Mesenchymal stem cell (in vitro differentiated cells and primary cell): ENCODE measurements around the gene LINGO3.

Experiments used
- DNase-seq: peaks from one replicate; pipeline ENCODE4 v3.0.0-alpha.2; 2013
- H2AFZ ChIP-seq: one replicate; pipeline ENCODE4 v1.6.1; 2013; ENCODE audit warnings: low read depth, mild to moderate bottlenecking, control low read depth, inconsistent platforms, low read length, moderate library complexity
- H2AK5ac ChIP-seq: 2 replicates; pipeline ENCODE4 v1.6.1; 2013; ENCODE audit warnings: low read length, moderate library complexity, mild to moderate bottlenecking, inconsistent platforms; ENCODE audit not compliant: severe bottlenecking
- H2BK120ac ChIP-seq: one replicate; pipeline ENCODE4 v1.6.1; 2013; ENCODE audit warnings: low read depth, mild to moderate bottlenecking, inconsistent platforms, low read length, moderate library complexity
- H2BK12ac ChIP-seq, 2 experiments: one replicate each; pipeline ENCODE4 v1.6.1; 2013; ENCODE audit warnings: inconsistent platforms in 2 of 2, low read length in 2 of 2, mild to moderate bottlenecking in 2 of 2, moderate library complexity in 2 of 2, control low read depth in 1 of 2
- H2BK15ac ChIP-seq: one replicate; pipeline ENCODE4 v1.6.1; 2013; ENCODE audit warnings: mild to moderate bottlenecking, low read depth, inconsistent platforms; ENCODE audit not compliant: poor library complexity, severe bottlenecking
- H2BK5ac ChIP-seq: 2 replicates; pipeline ENCODE4 v1.6.1; 2013; ENCODE audit warnings: low read depth, mild to moderate bottlenecking, low read length, control low read depth, inconsistent platforms; ENCODE audit not compliant: poor library complexity, severe bottlenecking
- H3K14ac ChIP-seq, 2 experiments: one replicate each; pipeline ENCODE4 v1.6.1; 2013; ENCODE audit warnings: inconsistent platforms in 2 of 2, low read length in 2 of 2, control low read depth in 1 of 2, mild to moderate bottlenecking in 1 of 2, moderate library complexity in 1 of 2
- H3K18ac ChIP-seq, 2 experiments: one replicate each; pipeline ENCODE4 v1.6.1; 2013; ENCODE audit warnings: inconsistent platforms in 2 of 2, low read length in 2 of 2, control low read depth in 1 of 2, low read depth in 1 of 2, mild to moderate bottlenecking in 1 of 2
- H3K23ac ChIP-seq, 2 experiments: one replicate each; pipeline ENCODE4 v1.6.1; 2013; ENCODE audit warnings: inconsistent platforms in 2 of 2, low read length in 2 of 2, mild to moderate bottlenecking in 2 of 2, moderate library complexity in 2 of 2, control low read depth in 1 of 2
- H3K27ac ChIP-seq: 2 replicates; pipeline ENCODE4 v1.5.1; 2013; ENCODE audit warnings: mild to moderate bottlenecking, moderate library complexity, low read length, control low read depth, inconsistent platforms; ENCODE audit not compliant: poor library complexity, severe bottlenecking
- H3K27me3 ChIP-seq, 2 experiments: 2 replicates each; pipeline versions ENCODE4 v1.6.1 to v1.7.0; 2013; ENCODE audit warnings: low read length in 2 of 2, mild to moderate bottlenecking in 2 of 2, moderate library complexity in 2 of 2, control low read depth in 1 of 2, inconsistent platforms in 1 of 2; ENCODE audit not compliant: control insufficient read depth in 1 of 2, insufficient read depth in 1 of 2
- H3K36me3 ChIP-seq, 2 experiments: 2 replicates each; pipeline versions ENCODE4 v1.6.1 to v1.7.0; 2013; ENCODE audit warnings: low read length in 2 of 2, control low read depth in 1 of 2, inconsistent platforms in 1 of 2, low read depth in 1 of 2, mild to moderate bottlenecking in 1 of 2; ENCODE audit not compliant: insufficient read depth in 2 of 2, control insufficient read depth in 1 of 2
- H3K4ac ChIP-seq, 2 experiments: one replicate each; pipeline ENCODE4 v1.6.1; 2013; ENCODE audit warnings: inconsistent platforms in 2 of 2, low read length in 2 of 2, mild to moderate bottlenecking in 2 of 2, moderate library complexity in 2 of 2, control low read depth in 1 of 2, low read depth in 1 of 2
- H3K4me1 ChIP-seq: 2 replicates; pipeline ENCODE4 v1.6.1; 2013; ENCODE audit warnings: low read depth, low read length, control low read depth; ENCODE audit not compliant: control insufficient read depth, insufficient read depth
- H3K4me2 ChIP-seq: 2 replicates; pipeline ENCODE4 v1.6.1; 2013; ENCODE audit warnings: low read length, mild to moderate bottlenecking, inconsistent platforms; ENCODE audit not compliant: poor library complexity, severe bottlenecking
- H3K4me3 ChIP-seq, 2 experiments: 2 replicates each; pipeline versions ENCODE4 v1.5.1 to v1.7.0; 2013; ENCODE audit warnings: low read length in 2 of 2, mild to moderate bottlenecking in 2 of 2, control low read depth in 1 of 2, low read depth in 1 of 2; ENCODE audit not compliant: insufficient read depth in 1 of 2
- H3K79me1 ChIP-seq: replicated peaks from 2 replicates; pipeline ENCODE4 v1.6.1; 2013; ENCODE audit warnings: mild to moderate bottlenecking, control low read depth, low read length, inconsistent platforms; ENCODE audit not compliant: poor library complexity, severe bottlenecking
- H3K9ac ChIP-seq: 2 replicates; pipeline ENCODE4 v1.7.0; 2013; ENCODE audit warnings: mild to moderate bottlenecking, low read length, moderate library complexity
- H3K9me3 ChIP-seq: 2 replicates; pipeline ENCODE4 v1.7.0; 2013; ENCODE audit warnings: mild to moderate bottlenecking, low read length; ENCODE audit not compliant: control insufficient read depth
- H4K8ac ChIP-seq: one replicate; pipeline ENCODE4 v1.6.1; 2013; ENCODE audit warnings: inconsistent platforms, mild to moderate bottlenecking, low read length, moderate library complexity
- H4K91ac ChIP-seq: one replicate; pipeline ENCODE4 v1.6.1; 2013; ENCODE audit warnings: mild to moderate bottlenecking, low read length, inconsistent platforms
- WGBS: methylation state at CpG from one replicate; pipeline ENCODE4 v1.1.7; 2013; ENCODE audit warnings: mixed read lengths; 5-methylcytosine and 5-hydroxymethylcytosine counted together

LINGO3 gene

GRCh38 chr19:2306971-2307370, 983 bp downstream of the LINGO3 start:
- no peak overlapping the region for H3K4me2 ChIP-seq
- WGBS: 68% methylated on average over 17 of the region's 17 CpGs
- H2BK120ac ChIP-seq: no peak overlapping the region
- H3K79me1 ChIP-seq: no peaks in the 10 kb centered on the region
- H3K36me3 ChIP-seq: no peaks in the 10 kb centered on the region
- H4K91ac ChIP-seq: peak overlapping the region; percentile 20
- H3K23ac ChIP-seq: no peak overlapping the region
- no peak overlapping the region for H4K8ac ChIP-seq
- H2AK5ac ChIP-seq: no peak overlapping the region
- no peak overlapping the region for H2BK5ac ChIP-seq
- peaks cover 17% of the 10 kb centered on the region for H3K4me1 ChIP-seq
- H2BK15ac ChIP-seq: no peak overlapping the region
- no peak overlapping the region for H3K9ac ChIP-seq
- peaks cover 60 to 69% of the 10 kb centered on the region in 2 experiments for H3K27me3 ChIP-seq
- no peaks in the 10 kb centered on the region for H3K9me3 ChIP-seq
- H2AFZ ChIP-seq: no peak overlapping the region
- H3K14ac ChIP-seq: no peak overlapping the region
- H3K18ac ChIP-seq: no peak overlapping the region
- H3K27ac ChIP-seq: no peak overlapping the region
- no peak for DNase-seq
- peak overlapping the region in 1 of 2 experiments; percentile 9 for H3K4me3 ChIP-seq
- H3K4ac ChIP-seq: no peak overlapping the region
- no peak overlapping the region for H2BK12ac ChIP-seq

GRCh38 chr19:2306281-2306806, 1.6 kb downstream of the LINGO3 start:
- Histone ChIP-seq H3K79me1 (no peaks in the 10 kb centered on the region), H3K4ac (no peak overlapping the region), H2BK5ac (no peak overlapping the region), H3K27ac (no peak overlapping the region), H2AFZ (no peak overlapping the region), H2AK5ac (no peak overlapping the region), H3K4me3 (no peak overlapping the region), H4K91ac (no peak overlapping the region), H3K9ac (no peak overlapping the region), H2BK15ac (no peak overlapping the region), H3K9me3 (no peaks in the 10 kb centered on the region), H3K18ac (no peak overlapping the region), H2BK120ac (no peak overlapping the region), H3K4me1 (peaks cover 17% of the 10 kb centered on the region), H2BK12ac (peak overlapping the region in 1 of 2 experiments; percentile 47), H3K27me3 (peaks cover 62 to 69% of the 10 kb centered on the region in 2 experiments), H3K14ac (no peak overlapping the region), H3K36me3 (no peaks in the 10 kb centered on the region), H3K4me2 (no peak overlapping the region), H3K23ac (no peak overlapping the region), H4K8ac (no peak overlapping the region)
- no peak for DNase-seq
- WGBS: 83% methylated on average over 19 of the region's 19 CpGs

GRCh38 chr19:2305452-2306280, 2.3 kb downstream of the LINGO3 start:
- Histone ChIP-seq H3K79me1 (no peaks in the 10 kb centered on the region), H2AK5ac (no peak overlapping the region), H2BK5ac (no peak overlapping the region), H3K4me2 (no peak overlapping the region), H3K4ac (no peak overlapping the region), H2BK12ac (no peak overlapping the region), H3K9ac (no peak overlapping the region), H3K23ac (no peak overlapping the region), H2AFZ (no peak overlapping the region), H3K4me3 (no peak overlapping the region), H4K8ac (no peak overlapping the region), H3K9me3 (no peaks in the 10 kb centered on the region), H2BK120ac (no peak overlapping the region), H3K14ac (no peak overlapping the region), H3K4me1 (peaks cover 17% of the 10 kb centered on the region), H3K27me3 (peaks cover 69 to 72% of the 10 kb centered on the region in 2 experiments), H3K18ac (no peak overlapping the region), H3K27ac (no peak overlapping the region), H3K36me3 (no peaks in the 10 kb centered on the region), H2BK15ac (no peak overlapping the region), H4K91ac (no peak overlapping the region)
- 85% methylated on average over 18 of the region's 19 CpGs for WGBS
- DNase-seq: no peak

GRCh38 chr19:2303211-2303798, 4.6 kb downstream of the LINGO3 start:
- peaks cover 12% of the 10 kb centered on the region for H3K4me1 ChIP-seq
- H3K18ac ChIP-seq: no peak overlapping the region

More at GRCh38 chr19:2303211-2303798, 4.6 kb downstream of the LINGO3 start:
- H2BK5ac ChIP-seq: no peak overlapping the region
- no peaks in the 10 kb centered on the region for H3K9me3 ChIP-seq
- no peaks in the 10 kb centered on the region for H3K79me1 ChIP-seq
- H3K4ac ChIP-seq: no peak overlapping the region
- H3K14ac ChIP-seq: no peak overlapping the region
- no peak overlapping the region for H2AK5ac ChIP-seq
- no peak overlapping the region for H3K9ac ChIP-seq
- H3K27me3 ChIP-seq: peaks cover 57% of the 10 kb centered on the region in 2 experiments
- H3K27ac ChIP-seq: no peak overlapping the region
- no peaks in the 10 kb centered on the region for H3K36me3 ChIP-seq
- H3K4me2 ChIP-seq: no peak overlapping the region
- H4K8ac ChIP-seq: no peak overlapping the region
- H2AFZ ChIP-seq: no peak overlapping the region
- WGBS: 89% methylated on average over 26 of the region's 26 CpGs
- H3K23ac ChIP-seq: no peak overlapping the region
- no peak overlapping the region for H2BK120ac ChIP-seq
- H3K4me3 ChIP-seq: no peak overlapping the region
- no peak overlapping the region for H2BK12ac ChIP-seq
- no peak overlapping the region for H4K91ac ChIP-seq
- DNase-seq: no peak
- no peak overlapping the region for H2BK15ac ChIP-seq
